ENCODE results near the gene CCDC54. TPM values are rescaled to one million over a fixed set of nuclear protein-coding genes. Genes with fewer than 3 reads are reported as not detected.

The CCDC54 gene
- polyA plus RNA-seq, 1 donor from 2014 or later = not detected

DNA sequence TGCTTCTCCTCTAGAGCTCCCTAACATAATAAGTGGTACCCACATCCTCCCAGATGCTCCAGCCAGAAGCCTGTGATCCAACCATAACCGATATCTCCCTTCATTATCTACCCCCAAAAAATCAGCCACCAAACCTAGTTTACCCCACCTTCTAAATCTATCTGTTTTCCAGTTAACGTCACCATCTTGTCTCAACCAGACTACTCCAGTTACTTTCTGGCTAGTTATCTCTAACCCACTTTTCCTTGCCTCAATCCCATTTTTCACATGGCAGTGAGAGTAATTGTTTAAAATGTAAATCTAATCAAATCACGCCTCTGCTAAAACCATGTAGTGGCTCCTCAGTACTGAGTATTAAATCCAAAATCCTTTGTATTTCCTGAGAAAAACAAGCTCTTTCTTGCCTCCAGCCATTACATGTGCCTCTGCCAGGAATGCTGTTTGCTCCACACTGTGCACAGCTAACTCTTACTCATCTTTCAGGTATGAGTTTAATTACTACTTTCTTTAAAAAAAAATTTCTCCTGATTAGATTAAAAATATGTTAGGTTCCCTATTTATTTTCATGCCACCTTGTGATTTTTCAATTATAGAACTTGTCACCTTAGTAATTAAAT lies 15.4 kb downstream of the CCDC54 start:
- Histone ChIP-seq H3K9me3 (ENCODE audit: low read length) (no peaks in the 10 kb centered on the region), H3K9ac (ENCODE audit: low read length) (no peak overlapping the region), H3K27me3 (ENCODE audit: insufficient read depth, low read depth, low read length) (no peaks in the 10 kb centered on the region), H4K20me1 (ENCODE audit: insufficient read depth) (no peaks in the 10 kb centered on the region), H3K4me3 (ENCODE audit: low read length) (no peak overlapping the region), H3K27ac (ENCODE audit: low read length) (no peak overlapping the region), H3K36me3 (ENCODE audit: insufficient read depth, low read length) (no peaks in the 10 kb centered on the region), H3K9me2 (ENCODE audit: insufficient read depth, low read length) (no peaks in the 10 kb centered on the region), H2AFZ (ENCODE audit: low read depth, low read length) (no peak overlapping the region), H3F3A (ENCODE audit: insufficient read depth, low read length, poor library complexity, severe bottlenecking) (no peaks in the 10 kb centered on the region), H3K79me2 (replicated peaks; ENCODE audit: insufficient read depth, low read length) (no peaks in the 10 kb centered on the region), H3K4me2 (ENCODE audit: low read length) (no peak overlapping the region)
- TF ChIP-seq EZH2 (IDR thresholded peaks at IDR 0.05; ENCODE audit: borderline replicate concordance, insufficient read depth, low read length, poor library complexity, severe bottlenecking) = no peak
- TF ChIP-seq, protein P1, sequence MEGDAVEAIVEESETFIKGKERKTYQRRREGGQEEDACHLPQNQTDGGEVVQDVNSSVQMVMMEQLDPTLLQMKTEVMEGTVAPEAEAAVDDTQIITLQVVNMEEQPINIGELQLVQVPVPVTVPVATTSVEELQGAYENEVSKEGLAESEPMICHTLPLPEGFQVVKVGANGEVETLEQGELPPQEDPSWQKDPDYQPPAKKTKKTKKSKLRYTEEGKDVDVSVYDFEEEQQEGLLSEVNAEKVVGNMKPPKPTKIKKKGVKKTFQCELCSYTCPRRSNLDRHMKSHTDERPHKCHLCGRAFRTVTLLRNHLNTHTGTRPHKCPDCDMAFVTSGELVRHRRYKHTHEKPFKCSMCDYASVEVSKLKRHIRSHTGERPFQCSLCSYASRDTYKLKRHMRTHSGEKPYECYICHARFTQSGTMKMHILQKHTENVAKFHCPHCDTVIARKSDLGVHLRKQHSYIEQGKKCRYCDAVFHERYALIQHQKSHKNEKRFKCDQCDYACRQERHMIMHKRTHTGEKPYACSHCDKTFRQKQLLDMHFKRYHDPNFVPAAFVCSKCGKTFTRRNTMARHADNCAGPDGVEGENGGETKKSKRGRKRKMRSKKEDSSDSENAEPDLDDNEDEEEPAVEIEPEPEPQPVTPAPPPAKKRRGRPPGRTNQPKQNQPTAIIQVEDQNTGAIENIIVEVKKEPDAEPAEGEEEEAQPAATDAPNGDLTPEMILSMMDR (IDR thresholded peaks at IDR 0.05; ENCODE audit: poor library complexity, severe bottlenecking) = no peak
- TF ChIP-seq TAF1 (IDR thresholded peaks at IDR 0.05; ENCODE audit: low read depth) = no peak
- TF ChIP-seq, protein P2, sequence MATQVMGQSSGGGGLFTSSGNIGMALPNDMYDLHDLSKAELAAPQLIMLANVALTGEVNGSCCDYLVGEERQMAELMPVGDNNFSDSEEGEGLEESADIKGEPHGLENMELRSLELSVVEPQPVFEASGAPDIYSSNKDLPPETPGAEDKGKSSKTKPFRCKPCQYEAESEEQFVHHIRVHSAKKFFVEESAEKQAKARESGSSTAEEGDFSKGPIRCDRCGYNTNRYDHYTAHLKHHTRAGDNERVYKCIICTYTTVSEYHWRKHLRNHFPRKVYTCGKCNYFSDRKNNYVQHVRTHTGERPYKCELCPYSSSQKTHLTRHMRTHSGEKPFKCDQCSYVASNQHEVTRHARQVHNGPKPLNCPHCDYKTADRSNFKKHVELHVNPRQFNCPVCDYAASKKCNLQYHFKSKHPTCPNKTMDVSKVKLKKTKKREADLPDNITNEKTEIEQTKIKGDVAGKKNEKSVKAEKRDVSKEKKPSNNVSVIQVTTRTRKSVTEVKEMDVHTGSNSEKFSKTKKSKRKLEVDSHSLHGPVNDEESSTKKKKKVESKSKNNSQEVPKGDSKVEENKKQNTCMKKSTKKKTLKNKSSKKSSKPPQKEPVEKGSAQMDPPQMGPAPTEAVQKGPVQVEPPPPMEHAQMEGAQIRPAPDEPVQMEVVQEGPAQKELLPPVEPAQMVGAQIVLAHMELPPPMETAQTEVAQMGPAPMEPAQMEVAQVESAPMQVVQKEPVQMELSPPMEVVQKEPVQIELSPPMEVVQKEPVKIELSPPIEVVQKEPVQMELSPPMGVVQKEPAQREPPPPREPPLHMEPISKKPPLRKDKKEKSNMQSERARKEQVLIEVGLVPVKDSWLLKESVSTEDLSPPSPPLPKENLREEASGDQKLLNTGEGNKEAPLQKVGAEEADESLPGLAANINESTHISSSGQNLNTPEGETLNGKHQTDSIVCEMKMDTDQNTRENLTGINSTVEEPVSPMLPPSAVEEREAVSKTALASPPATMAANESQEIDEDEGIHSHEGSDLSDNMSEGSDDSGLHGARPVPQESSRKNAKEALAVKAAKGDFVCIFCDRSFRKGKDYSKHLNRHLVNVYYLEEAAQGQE (IDR thresholded peaks at IDR 0.05; ENCODE audit: borderline replicate concordance) = no peak
- no peak for TF ChIP-seq SMC3 (conservative IDR thresholded peaks at IDR 0.05; ENCODE audit: poor library complexity)
- TF ChIP-seq RAD21 (conservative IDR thresholded peaks at IDR 0.05) = no peak
- no peak for TF ChIP-seq POLR2AphosphoS5 (IDR thresholded peaks at IDR 0.05)

DNA sequence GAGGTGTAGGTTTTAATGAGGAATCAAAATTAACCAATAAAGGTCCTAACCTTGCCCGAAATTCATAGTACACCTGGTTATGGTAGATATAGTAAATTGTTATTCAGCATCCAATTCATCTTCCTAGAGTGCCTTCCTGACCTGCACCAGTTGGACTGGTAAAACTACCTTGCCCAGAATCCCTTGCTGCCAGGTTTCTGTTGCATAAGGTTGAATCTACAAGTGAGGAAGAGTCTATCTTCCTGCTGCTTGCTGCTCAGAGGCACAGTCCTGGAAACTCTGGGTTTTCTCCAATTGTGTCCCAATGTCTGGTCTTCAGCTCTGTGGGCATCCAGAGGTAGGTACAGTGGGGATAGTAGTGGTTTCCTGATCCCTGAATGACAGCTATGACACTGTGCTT lies 17.3 kb downstream of the CCDC54 start:
- Histone ChIP-seq H3K36me3 (ENCODE audit: insufficient read depth, low read length) (no peaks in the 10 kb centered on the region), H3K27ac (ENCODE audit: low read length) (no peak overlapping the region), H3K9me3 (ENCODE audit: low read length) (no peaks in the 10 kb centered on the region), H3K4me3 (ENCODE audit: low read length) (no peak overlapping the region), H3K9me2 (ENCODE audit: insufficient read depth, low read length) (no peaks in the 10 kb centered on the region), H3K27me3 (ENCODE audit: insufficient read depth, low read depth, low read length) (no peaks in the 10 kb centered on the region), H3K79me2 (replicated peaks; ENCODE audit: insufficient read depth, low read length) (no peaks in the 10 kb centered on the region), H2AFZ (ENCODE audit: low read depth, low read length) (no peak overlapping the region), H3K9ac (ENCODE audit: low read length) (no peak overlapping the region), H3F3A (ENCODE audit: insufficient read depth, low read length, poor library complexity, severe bottlenecking) (no peaks in the 10 kb centered on the region), H4K20me1 (ENCODE audit: insufficient read depth) (no peaks in the 10 kb centered on the region), H3K4me2 (ENCODE audit: low read length) (no peak overlapping the region)
- TF ChIP-seq RAD21 (conservative IDR thresholded peaks at IDR 0.05) = no peak
- TF ChIP-seq EP300 (conservative IDR thresholded peaks at IDR 0.05; ENCODE audit: poor library complexity, severe bottlenecking) = no peak
- TF ChIP-seq MXI1 (conservative IDR thresholded peaks at IDR 0.05; ENCODE audit: poor library complexity, severe bottlenecking) = no peak
- no peak for TF ChIP-seq POLR2AphosphoS5 (IDR thresholded peaks at IDR 0.05)
- TF ChIP-seq EZH2 (IDR thresholded peaks at IDR 0.05; ENCODE audit: borderline replicate concordance, insufficient read depth, low read length, poor library complexity, severe bottlenecking) = no peak
- TF ChIP-seq, protein P1 (IDR thresholded peaks at IDR 0.05; ENCODE audit: poor library complexity, severe bottlenecking) = no peak
- TF ChIP-seq, protein P2 (IDR thresholded peaks at IDR 0.05; ENCODE audit: borderline replicate concordance) = no peak
- no peak for TF ChIP-seq TAF1 (IDR thresholded peaks at IDR 0.05; ENCODE audit: low read depth)
- no peak for TF ChIP-seq SMC3 (conservative IDR thresholded peaks at IDR 0.05; ENCODE audit: poor library complexity)
